Brain microvascular endothelial cell (primary cell): ENCODE measurements around the gene AEBP2.

Source experiments
- DNase-seq: peaks from one replicate; pipeline ENCODE4 v3.0.0-alpha.2; 2020
- H3K27ac ChIP-seq: fragments of 250-450 bp; sonication (Bioruptor Pico); 2 replicates; pipeline ENCODE4 v1.5.1; 2020; ENCODE audit warnings: mild to moderate bottlenecking, moderate library complexity
- H3K27me3 ChIP-seq: fragments of 250-450 bp; sonication (Bioruptor Pico); replicated peaks from 2 replicates; pipeline ENCODE4 v1.5.1; 2020; ENCODE audit warnings: mild to moderate bottlenecking
- H3K36me3 ChIP-seq: fragments of 250-450 bp; sonication (Bioruptor Pico); replicated peaks from 2 replicates; pipeline ENCODE4 v1.5.1; 2020; ENCODE audit warnings: mild to moderate bottlenecking
- H3K4me3 ChIP-seq: 2 replicates; pipeline ENCODE4 v1.5.1; 2011; ENCODE audit warnings: low read depth, mild to moderate bottlenecking, control low read depth, low read length, moderate library complexity
- CTCF ChIP-seq: IDR thresholded peaks from 2 replicates; pipeline ENCODE4 v1.5.1; 2011; ENCODE audit warnings: low read depth, mild to moderate bottlenecking, moderate library complexity, low read length, control low read depth, inconsistent platforms; ENCODE audit errors: missing control alignments
- in situ Hi-C: cut with HindIII; loops from 2 replicates; pipeline ENCODE4 v1.10.0; 2017; ENCODE audit warnings: low sequenced_read_pairs, low pct_ligation_motif_present

The AEBP2 gene

GRCh38 chr12:19447386-19447785, 8.1 kb downstream of the AEBP2 start:
- no peaks in the 10 kb centered on the region for H3K27me3 ChIP-seq
- DNase-seq = no peak
- no peak overlapping the region for H3K27ac ChIP-seq
- H3K36me3 ChIP-seq = no peaks in the 10 kb centered on the region
- TF ChIP-seq CTCF = no peak
- in situ Hi-C loops = no loop called here
- no peak overlapping the region for H3K4me3 ChIP-seq

GRCh38 chr12:19449814-19450213, 10.5 kb downstream of the AEBP2 start:
- Histone ChIP-seq H3K36me3 (no peaks in the 10 kb centered on the region), H3K27me3 (no peaks in the 10 kb centered on the region), H3K4me3 (no peak overlapping the region), H3K27ac (no peak overlapping the region)
- in situ Hi-C loops = no loop called here
- TF ChIP-seq CTCF = no peak
- DNase-seq = no peak

GRCh38 chr12:19450362-19450761, 11.1 kb downstream of the AEBP2 start:
- no peaks in the 10 kb centered on the region for H3K27me3 ChIP-seq
- no peak overlapping the region for H3K4me3 ChIP-seq
- no peak overlapping the region for H3K27ac ChIP-seq
- no peaks in the 10 kb centered on the region for H3K36me3 ChIP-seq
- in situ Hi-C loops = no loop called here
- peak; percentile 18 for DNase-seq
- no peak for TF ChIP-seq CTCF

GRCh38 chr12:19451196-19451595, 11.9 kb downstream of the AEBP2 start:
- Histone ChIP-seq H3K4me3 (no peak overlapping the region), H3K36me3 (no peaks in the 10 kb centered on the region), H3K27me3 (no peaks in the 10 kb centered on the region), H3K27ac (no peak overlapping the region)
- TF ChIP-seq CTCF = no peak
- in situ Hi-C loops = no loop called here
- DNase-seq = peak; percentile 38

GRCh38 chr12:19453961-19454360, 14.7 kb downstream of the AEBP2 start:
- no peak overlapping the region for H3K4me3 ChIP-seq
- no peak for DNase-seq
- in situ Hi-C loops = no loop called here
- H3K27me3 ChIP-seq = no peaks in the 10 kb centered on the region
- no peaks in the 10 kb centered on the region for H3K36me3 ChIP-seq
- no peak overlapping the region for H3K27ac ChIP-seq
- TF ChIP-seq CTCF = no peak

GRCh38 chr12:19454837-19455236, 15.5 kb downstream of the AEBP2 start:
- DNase-seq = no peak
- no peak overlapping the region for H3K4me3 ChIP-seq
- H3K36me3 ChIP-seq = no peaks in the 10 kb centered on the region
- no peak overlapping the region for H3K27ac ChIP-seq
- TF ChIP-seq CTCF = no peak
- no peaks in the 10 kb centered on the region for H3K27me3 ChIP-seq
- in situ Hi-C loops = no loop called here
